GM21526 (cell line): Measurements from ENCODE around the gene GRIN2A.

ENCODE experiments used
- ATAC-seq: cut with Tn5 transposase; IDR thresholded peaks from one replicate; pipeline ENCODE4 v1.9.1; 2021; ENCODE audit warnings: moderate library complexity; ENCODE audit not compliant: unreplicated experiment, low FRiP score

GRIN2A gene

GRCh38 chr16:9736547-9736946 is 445.7 kb downstream of the GRIN2A start:
- ATAC-seq = no peak

- no peak for ATAC-seq
Measured at GRCh38 chr16:9723136-9723535, 459.1 kb downstream of the GRIN2A start.

GRCh38 chr16:9713907-9714306 is 468.3 kb downstream of the GRIN2A start:
- ATAC-seq = no peak

GRCh38 chr16:9713156-9713555 is 469.1 kb downstream of the GRIN2A start:
- no peak for ATAC-seq

- no peak for ATAC-seq
Measured at GRCh38 chr16:9708972-9709620, 473.1 kb downstream of the GRIN2A start.

GRCh38 chr16:9706217-9706836 is 475.9 kb downstream of the GRIN2A start:
- ATAC-seq = no peak

- ATAC-seq = no peak
Measured at GRCh38 chr16:9703731-9704130, 478.5 kb downstream of the GRIN2A start.
